Type B pancreatic cell (in vitro differentiated cells): ENCODE measurements around the gene DEFB126. TPM values are rescaled to one million over a fixed set of nuclear protein-coding genes. Genes with fewer than 3 reads are reported as not detected.

ENCODE experiments used
- total RNA-seq: library from RNA; stranded (reverse); gene quantifications from 2 replicates; pipeline ENCODE4 v1.2.1, GENCODE V29; 2021; ENCODE audit warnings: low replicate concordance

DEFB126 gene
- total RNA-seq, 1 donor from 2014 or later = not detected

Other genes with a start within 250 kb of the DEFB126 start
- gene DEFB125, start 54.9 kb upstream of the DEFB126 start, total RNA-seq = not detected in 2 replicates
- not detected in 2 replicates for gene DEFB127, start 14.9 kb downstream of the DEFB126 start, total RNA-seq
- not detected in 2 replicates for gene DEFB128, start 47.1 kb downstream of the DEFB126 start, total RNA-seq
- gene DEFB129, start 84.7 kb downstream of the DEFB126 start, total RNA-seq = not detected in 2 replicates
- not detected in 2 replicates for gene DEFB132, start 115.1 kb downstream of the DEFB126 start, total RNA-seq
- gene C20orf96, start 148.2 kb downstream of the DEFB126 start, total RNA-seq = 12.6 and 27.0 TPM in 2 replicates
- gene ZCCHC3, start 155.0 kb downstream of the DEFB126 start, total RNA-seq = 28.9 and 40.5 TPM in 2 replicates
- gene SOX12, start 183.0 kb downstream of the DEFB126 start, total RNA-seq = 9.9 and 52.7 TPM in 2 replicates
- gene NRSN2, start 204.5 kb downstream of the DEFB126 start, total RNA-seq = 33.8 and 43.0 TPM in 2 replicates
- 8.3 and 17.0 TPM in 2 replicates for gene TRIB3, start 238.2 kb downstream of the DEFB126 start, total RNA-seq